ENCODE measurements around the gene TAB3.

TAB3 gene

DNA sequence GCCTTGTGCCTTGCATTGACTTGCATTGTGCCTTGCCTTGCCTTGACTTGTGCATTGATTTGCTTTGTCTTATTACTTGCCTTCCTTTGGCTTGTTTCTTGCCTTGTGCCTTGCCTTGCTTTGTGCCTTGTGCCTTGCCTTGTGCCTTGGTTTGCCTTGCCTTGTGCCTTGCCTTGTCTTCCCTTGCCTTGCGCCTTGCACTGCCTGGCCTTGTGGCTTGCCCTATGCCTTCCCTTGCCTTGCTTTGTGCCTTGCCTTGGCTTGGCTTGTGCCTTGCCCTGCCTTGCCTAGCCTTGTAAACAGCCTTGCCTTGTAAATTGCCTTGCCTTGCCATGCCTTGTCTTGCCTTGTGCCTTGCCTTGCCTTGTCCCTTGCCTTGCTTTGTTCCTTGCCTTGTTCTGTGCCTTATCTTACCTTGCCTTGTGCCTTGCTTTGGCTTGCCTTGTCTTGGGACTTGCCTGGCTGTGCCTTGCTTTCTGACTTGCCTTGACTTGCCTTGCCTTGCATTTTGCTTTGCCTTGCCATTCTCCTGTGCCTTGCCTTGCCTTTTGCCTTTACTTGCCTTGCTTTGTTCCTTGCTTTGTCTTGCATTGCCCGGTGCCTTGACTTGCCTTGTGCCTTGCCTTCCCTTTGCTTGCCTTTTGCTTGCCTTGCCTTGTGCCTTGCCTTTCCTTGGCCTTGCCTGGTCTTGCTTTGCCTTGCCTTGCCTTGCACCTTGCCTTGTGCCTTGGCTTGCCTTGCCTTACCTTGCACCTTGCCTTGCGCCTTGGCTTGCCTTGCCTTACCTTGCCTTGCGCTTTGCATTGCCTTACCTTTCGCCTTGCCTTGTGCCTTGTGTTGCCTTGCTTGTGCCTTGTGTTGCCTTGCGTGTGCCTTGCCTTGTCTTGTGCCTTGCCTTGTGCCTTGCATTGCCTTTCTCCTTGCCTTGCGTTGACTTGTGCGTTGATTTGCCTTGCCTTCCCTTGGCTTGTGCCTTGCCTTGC, 97.5 kb downstream of the TAB3 start:
- no peaks in the 10 kb centered on the region for H3K4me1 ChIP-seq (ENCODE audit: control insufficient read depth, insufficient read depth, low read length, poor library complexity, severe bottlenecking)
- no peaks in the 10 kb centered on the region for H3K27me3 ChIP-seq (replicated peaks; ENCODE audit: control insufficient read depth, insufficient read depth, low read length, poor library complexity, severe bottlenecking)
- no peaks in the 10 kb centered on the region for H3K9me3 ChIP-seq (ENCODE audit: control insufficient read depth, low read length)
- no peak overlapping the region for H3K27ac ChIP-seq (ENCODE audit: insufficient read depth, low read length, poor library complexity, severe bottlenecking)
- H3K4me3 ChIP-seq (ENCODE audit: insufficient read depth, low read depth, low read length, poor library complexity, severe bottlenecking) = no peak overlapping the region
- no peaks in the 10 kb centered on the region for H3K36me3 ChIP-seq (ENCODE audit: control insufficient read depth, insufficient read depth, low read length)
- no peak for DNase-seq

- Histone ChIP-seq H3K4me1 (ENCODE audit: control insufficient read depth, insufficient read depth, low read length, poor library complexity, severe bottlenecking) (no peaks in the 10 kb centered on the region), H3K4me3 (ENCODE audit: insufficient read depth, low read depth, low read length, poor library complexity, severe bottlenecking) (no peak overlapping the region), H3K9me3 (ENCODE audit: control insufficient read depth, low read length) (no peaks in the 10 kb centered on the region), H3K36me3 (ENCODE audit: control insufficient read depth, insufficient read depth, low read length) (no peaks in the 10 kb centered on the region), H3K27ac (ENCODE audit: insufficient read depth, low read length, poor library complexity, severe bottlenecking) (no peak overlapping the region), H3K27me3 (replicated peaks; ENCODE audit: control insufficient read depth, insufficient read depth, low read length, poor library complexity, severe bottlenecking) (no peaks in the 10 kb centered on the region)
- DNase-seq = no peak
These were observed 102.0 kb downstream of the TAB3 start for GRCh38 chrX:30787012-30787411.

- Histone ChIP-seq H3K4me1 (ENCODE audit: control insufficient read depth, insufficient read depth, low read length, poor library complexity, severe bottlenecking) (no peaks in the 10 kb centered on the region), H3K27ac (ENCODE audit: insufficient read depth, low read length, poor library complexity, severe bottlenecking) (no peak overlapping the region), H3K4me3 (ENCODE audit: insufficient read depth, low read depth, low read length, poor library complexity, severe bottlenecking) (no peak overlapping the region), H3K27me3 (replicated peaks; ENCODE audit: control insufficient read depth, insufficient read depth, low read length, poor library complexity, severe bottlenecking) (no peaks in the 10 kb centered on the region), H3K9me3 (ENCODE audit: control insufficient read depth, low read length) (no peaks in the 10 kb centered on the region), H3K36me3 (ENCODE audit: control insufficient read depth, insufficient read depth, low read length) (no peaks in the 10 kb centered on the region)
- no peak for DNase-seq
These were observed 102.7 kb downstream of the TAB3 start for GRCh38 chrX:30786374-30786773.

DNA sequence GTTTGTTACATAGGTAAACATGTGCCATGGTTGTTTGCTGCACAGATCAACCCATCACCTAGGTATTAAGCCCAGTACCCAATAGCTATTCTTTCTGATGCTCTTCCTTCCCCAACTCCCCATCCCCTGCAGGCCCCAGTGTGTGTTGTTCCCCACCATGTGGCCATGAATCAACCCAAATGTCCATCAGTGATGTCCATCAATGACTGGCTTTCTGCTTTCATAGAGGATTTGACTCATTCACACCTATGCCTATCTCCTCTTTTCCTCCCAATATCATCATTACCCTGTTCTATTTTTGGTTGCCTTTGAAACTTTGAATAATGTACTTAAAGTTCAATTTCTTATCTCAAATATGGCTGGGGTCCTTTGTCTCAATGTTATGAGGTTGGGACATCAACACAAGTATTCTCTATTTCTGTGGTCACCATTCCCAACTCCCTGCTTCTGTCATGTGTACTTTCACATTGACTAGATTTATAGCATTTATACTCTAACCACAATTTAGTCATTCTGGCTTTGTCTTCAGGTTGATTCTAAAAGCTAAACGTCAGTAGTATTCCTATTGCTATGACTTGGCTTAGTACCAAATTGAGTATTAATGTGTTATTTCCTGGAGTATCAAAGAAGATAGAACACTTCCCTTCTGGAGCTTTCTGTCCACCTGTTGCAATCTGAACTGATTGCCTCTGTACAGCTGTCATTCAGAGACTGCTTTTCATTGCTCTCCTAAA, 107.2 kb downstream of the TAB3 start:
- Histone ChIP-seq H3K4me3 (ENCODE audit: insufficient read depth, low read depth, low read length, poor library complexity, severe bottlenecking) (no peak overlapping the region), H3K36me3 (ENCODE audit: control insufficient read depth, insufficient read depth, low read length) (no peaks in the 10 kb centered on the region), H3K9me3 (ENCODE audit: control insufficient read depth, low read length) (no peaks in the 10 kb centered on the region), H3K27me3 (replicated peaks; ENCODE audit: control insufficient read depth, insufficient read depth, low read length, poor library complexity, severe bottlenecking) (no peaks in the 10 kb centered on the region), H3K4me1 (ENCODE audit: control insufficient read depth, insufficient read depth, low read length, poor library complexity, severe bottlenecking) (no peaks in the 10 kb centered on the region), H3K27ac (ENCODE audit: insufficient read depth, low read length, poor library complexity, severe bottlenecking) (no peak overlapping the region)
- DNase-seq = no peak

DNA sequence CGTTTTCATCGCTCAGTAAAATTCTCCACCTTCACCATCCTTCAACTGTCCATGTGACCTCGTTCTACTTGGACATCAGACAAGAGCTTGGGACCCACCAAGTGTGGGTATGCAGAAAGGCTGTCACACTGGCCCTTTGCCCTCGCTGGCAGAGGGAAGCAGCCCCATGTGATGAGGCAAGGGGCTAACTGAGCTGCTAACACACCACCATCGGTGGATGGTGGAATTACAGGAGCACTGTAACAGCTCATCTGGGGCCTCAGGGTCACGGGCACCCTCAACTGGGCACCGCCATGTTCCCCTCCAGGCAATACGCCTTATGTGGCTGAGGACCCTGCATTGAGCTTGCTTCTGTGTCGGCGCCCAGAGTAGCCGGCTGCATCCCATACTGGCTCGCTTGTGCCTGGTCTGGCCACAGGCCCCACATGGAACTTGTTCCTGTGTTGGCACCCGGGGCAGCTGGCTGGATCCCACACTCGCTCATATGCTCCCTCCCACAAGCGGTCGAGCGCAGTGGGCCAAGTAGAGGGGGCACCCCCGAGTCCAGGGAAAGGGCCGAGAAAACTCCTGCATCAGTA, 109.5 kb downstream of the TAB3 start:
- DNase-seq = no peak
- Histone ChIP-seq H3K9me3 (ENCODE audit: control insufficient read depth, low read length) (no peaks in the 10 kb centered on the region), H3K4me3 (ENCODE audit: insufficient read depth, low read depth, low read length, poor library complexity, severe bottlenecking) (no peak overlapping the region)

DNA sequence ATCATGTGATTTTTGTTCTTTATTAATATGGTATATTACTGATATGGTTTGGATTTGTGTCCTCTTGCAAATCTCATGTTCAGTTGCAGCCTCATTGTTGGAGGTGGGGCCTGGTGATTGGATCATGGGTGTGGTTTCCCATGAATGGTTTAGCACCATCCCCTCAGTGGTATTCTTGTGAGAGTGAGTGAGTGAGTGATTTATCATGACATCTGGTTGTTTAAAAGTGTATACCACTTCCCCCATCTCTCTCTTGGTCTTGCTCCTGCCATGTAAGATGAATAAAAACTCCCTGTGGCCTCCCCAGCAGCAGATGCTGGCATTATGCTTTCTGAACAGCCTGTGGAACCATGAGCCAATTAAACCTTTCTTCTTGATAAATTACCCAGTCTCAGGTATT, 111.5 kb downstream of the TAB3 start:
- Histone ChIP-seq H3K9me3 (ENCODE audit: control insufficient read depth, low read length) (no peaks in the 10 kb centered on the region), H3K36me3 (ENCODE audit: control insufficient read depth, insufficient read depth, low read length) (no peaks in the 10 kb centered on the region), H3K27ac (ENCODE audit: insufficient read depth, low read length, poor library complexity, severe bottlenecking) (no peak overlapping the region), H3K4me3 (ENCODE audit: insufficient read depth, low read depth, low read length, poor library complexity, severe bottlenecking) (no peak overlapping the region), H3K4me1 (ENCODE audit: control insufficient read depth, insufficient read depth, low read length, poor library complexity, severe bottlenecking) (no peaks in the 10 kb centered on the region), H3K27me3 (replicated peaks; ENCODE audit: control insufficient read depth, insufficient read depth, low read length, poor library complexity, severe bottlenecking) (no peaks in the 10 kb centered on the region)
- DNase-seq = no peak

More for the DNA sequence above, 109.5 kb downstream of the TAB3 start:
- H3K4me1 ChIP-seq (ENCODE audit: control insufficient read depth, insufficient read depth, low read length, poor library complexity, severe bottlenecking) = no peaks in the 10 kb centered on the region
- H3K36me3 ChIP-seq (ENCODE audit: control insufficient read depth, insufficient read depth, low read length) = no peaks in the 10 kb centered on the region
- no peaks in the 10 kb centered on the region for H3K27me3 ChIP-seq (replicated peaks; ENCODE audit: control insufficient read depth, insufficient read depth, low read length, poor library complexity, severe bottlenecking)
- H3K27ac ChIP-seq (ENCODE audit: insufficient read depth, low read length, poor library complexity, severe bottlenecking) = no peak overlapping the region
